ENCODE measurements around the gene SLC22A23.

GRCh38 chr6:3271756-3272155, 185.1 kb downstream of the SLC22A23 start:
- TF ChIP-seq CTCF (IDR thresholded peaks at IDR 0.05) (no peak), HMGXB4 (CRISPR knock-in tag; IDR thresholded peaks at IDR 0.05) (no peak), CREB1 (CRISPR knock-in tag; IDR thresholded peaks at IDR 0.05) (no peak), USF2 (CRISPR knock-in tag; IDR thresholded peaks at IDR 0.05) (no peak)
- TF ChIP-seq, protein P1, sequence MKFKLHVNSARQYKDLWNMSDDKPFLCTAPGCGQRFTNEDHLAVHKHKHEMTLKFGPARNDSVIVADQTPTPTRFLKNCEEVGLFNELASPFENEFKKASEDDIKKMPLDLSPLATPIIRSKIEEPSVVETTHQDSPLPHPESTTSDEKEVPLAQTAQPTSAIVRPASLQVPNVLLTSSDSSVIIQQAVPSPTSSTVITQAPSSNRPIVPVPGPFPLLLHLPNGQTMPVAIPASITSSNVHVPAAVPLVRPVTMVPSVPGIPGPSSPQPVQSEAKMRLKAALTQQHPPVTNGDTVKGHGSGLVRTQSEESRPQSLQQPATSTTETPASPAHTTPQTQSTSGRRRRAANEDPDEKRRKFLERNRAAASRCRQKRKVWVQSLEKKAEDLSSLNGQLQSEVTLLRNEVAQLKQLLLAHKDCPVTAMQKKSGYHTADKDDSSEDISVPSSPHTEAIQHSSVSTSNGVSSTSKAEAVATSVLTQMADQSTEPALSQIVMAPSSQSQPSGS (CRISPR knock-in tag; IDR thresholded peaks at IDR 0.05; ENCODE audit: borderline replicate concordance, low read depth), result no peak
